ENCODE measurements around the gene MACROD1. TPM values are rescaled to one million over a fixed set of nuclear protein-coding genes. Genes with fewer than 3 reads are reported as not detected.

MACROD1 gene
- total and polyA plus RNA-seq, 2 donors (not counting 3 experiments of a cell fraction or from before 2014, with no cell fraction given) = 11.0 to 16.2 TPM

DNA sequence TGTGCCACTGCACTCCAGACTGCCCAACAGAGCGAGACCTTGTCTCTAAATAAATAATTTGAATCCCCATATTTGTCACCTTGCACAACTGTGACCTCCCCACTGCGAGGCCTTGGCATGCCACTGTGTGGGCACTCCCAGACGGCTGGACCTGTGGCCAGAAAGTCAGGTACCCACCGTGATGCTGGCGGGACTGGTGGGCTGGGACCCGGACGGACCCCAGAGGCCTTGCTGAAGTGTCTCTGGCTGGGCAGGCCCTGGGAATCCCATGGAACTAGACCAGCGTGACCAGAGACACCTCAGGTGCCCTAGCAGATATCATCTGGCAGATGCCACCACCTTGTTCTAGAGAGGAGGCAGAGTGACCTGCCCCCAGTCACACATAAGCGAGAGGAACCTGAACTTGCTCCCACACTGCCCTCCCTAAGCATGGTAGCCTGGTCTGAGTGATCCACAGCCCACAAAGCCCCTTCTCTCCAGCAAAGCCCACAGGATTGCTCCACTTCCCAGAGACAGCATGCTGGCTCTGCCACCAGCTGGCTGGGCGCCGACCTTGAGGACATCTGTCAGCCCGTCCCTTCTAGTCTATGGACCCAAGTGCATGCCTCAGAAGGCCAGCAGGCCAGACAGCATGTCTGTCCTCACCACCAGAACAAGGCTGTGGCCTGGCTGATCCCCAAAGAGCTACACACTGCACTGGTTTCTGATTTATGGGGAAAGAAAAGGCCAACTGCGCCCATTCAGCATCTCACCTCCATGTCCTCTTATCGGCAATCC is 9.5 kb downstream of the MACROD1 start:
- Histone ChIP-seq H2AFZ (ENCODE audit: low read depth, low read length) (no peak overlapping the region), H3K4me2 (ENCODE audit: insufficient read depth, low read length) (no peak overlapping the region), H3K4me3 (replicated peaks in 1 of 3; ENCODE audit: insufficient read depth in 1 of 3, low read depth in 1 of 3, low read length in 3 of 3) (no peak overlapping the region), H3K27ac (ENCODE audit: insufficient read depth, low read depth, low read length) (no peak overlapping the region), H3K4me1 (ENCODE audit: control insufficient read depth, extremely low read depth, insufficient read depth, low read length) (no peaks in the 10 kb centered on the region), H3K9me3 (replicated peaks; ENCODE audit: control insufficient read depth, insufficient read depth, low read length) (no peaks in the 10 kb centered on the region), H3K9me1 (replicated peaks; ENCODE audit: control insufficient read depth, extremely low read depth, insufficient read depth, low read length) (no peaks in the 10 kb centered on the region), H3K79me2 (ENCODE audit: control insufficient read depth, insufficient read depth, low read length) (peaks cover 2% of the 10 kb centered on the region), H3K9ac (replicated peaks; ENCODE audit: extremely low read depth, insufficient read depth, low read length) (no peak overlapping the region), H3K27me3 (ENCODE audit: control insufficient read depth in 2 of 2, insufficient read depth in 2 of 2, low read length in 2 of 2) (no peaks in the 10 kb centered on the region), H4K20me1 (replicated peaks; ENCODE audit: control insufficient read depth, extremely low read depth, insufficient read depth, low read length) (no peaks in the 10 kb centered on the region), H3K36me3 (ENCODE audit: control insufficient read depth in 2 of 2, extremely low read depth in 1 of 2, insufficient read depth in 2 of 2, low read length in 2 of 2) (no peaks in the 10 kb centered on the region)
- DNase-seq (ENCODE audit: low read depth, low spot score) = no peak
- FAIRE-seq = no peak
- dilution Hi-C loops (cut with MboI; ENCODE audit: extremely low pct_ligation_motif_present, low sequenced_read_pairs) = no loop called here
- intact Hi-C loops (cut with micrococcal nuclease) = no loop called here
- ChIA-PET CTCF (interaction anchor here (1.8 kb wide), 1 partner anchor 155 kb away, joined by 4 read pairs; no protein-coding TSS in a partner anchor), POLR2A (no interaction called here)
- TF ChIP-seq, protein P1, sequence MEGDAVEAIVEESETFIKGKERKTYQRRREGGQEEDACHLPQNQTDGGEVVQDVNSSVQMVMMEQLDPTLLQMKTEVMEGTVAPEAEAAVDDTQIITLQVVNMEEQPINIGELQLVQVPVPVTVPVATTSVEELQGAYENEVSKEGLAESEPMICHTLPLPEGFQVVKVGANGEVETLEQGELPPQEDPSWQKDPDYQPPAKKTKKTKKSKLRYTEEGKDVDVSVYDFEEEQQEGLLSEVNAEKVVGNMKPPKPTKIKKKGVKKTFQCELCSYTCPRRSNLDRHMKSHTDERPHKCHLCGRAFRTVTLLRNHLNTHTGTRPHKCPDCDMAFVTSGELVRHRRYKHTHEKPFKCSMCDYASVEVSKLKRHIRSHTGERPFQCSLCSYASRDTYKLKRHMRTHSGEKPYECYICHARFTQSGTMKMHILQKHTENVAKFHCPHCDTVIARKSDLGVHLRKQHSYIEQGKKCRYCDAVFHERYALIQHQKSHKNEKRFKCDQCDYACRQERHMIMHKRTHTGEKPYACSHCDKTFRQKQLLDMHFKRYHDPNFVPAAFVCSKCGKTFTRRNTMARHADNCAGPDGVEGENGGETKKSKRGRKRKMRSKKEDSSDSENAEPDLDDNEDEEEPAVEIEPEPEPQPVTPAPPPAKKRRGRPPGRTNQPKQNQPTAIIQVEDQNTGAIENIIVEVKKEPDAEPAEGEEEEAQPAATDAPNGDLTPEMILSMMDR (IDR thresholded peaks at IDR 0.05; ENCODE audit: extremely low read depth in 1 of 2, insufficient read depth in 1 of 2, low read depth in 1 of 2, low read length in 2 of 2) = no peak
- BruUV-seq (replicated peaks) = no TSS peak

DNA sequence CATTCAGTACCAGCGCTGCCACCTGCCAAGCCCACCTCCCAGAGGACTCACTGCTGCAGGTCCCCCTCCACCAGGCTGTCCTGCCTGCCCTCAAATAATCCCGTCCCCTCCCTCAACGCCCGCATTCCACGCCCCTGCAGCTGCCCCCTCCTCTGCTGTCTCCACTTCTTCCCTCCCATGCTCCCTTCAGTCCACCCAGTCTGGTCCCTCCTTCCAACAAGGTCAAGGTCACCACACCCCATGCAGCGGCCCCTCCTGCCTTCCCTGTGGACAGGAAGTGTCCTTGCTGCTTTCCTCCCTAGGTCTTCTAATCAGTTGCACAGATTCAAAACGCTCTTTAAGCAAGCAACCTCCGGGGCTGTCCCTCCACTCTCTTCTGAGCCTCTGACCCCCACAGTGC is 12.1 kb downstream of the MACROD1 start:
- no peak for FAIRE-seq
- dilution Hi-C loops (cut with MboI; ENCODE audit: extremely low pct_ligation_motif_present, low sequenced_read_pairs) = no loop called here
- intact Hi-C loops (cut with micrococcal nuclease) = no loop called here

More for the DNA sequence above, 12.1 kb downstream of the MACROD1 start:
- BruUV-seq (replicated peaks) = no TSS peak
- H3K36me3 ChIP-seq (ENCODE audit: control insufficient read depth in 2 of 2, extremely low read depth in 1 of 2, insufficient read depth in 2 of 2, low read length in 2 of 2) = no peaks in the 10 kb centered on the region
- no peak overlapping the region for H3K27ac ChIP-seq (ENCODE audit: insufficient read depth, low read depth, low read length)
- H3K27me3 ChIP-seq (ENCODE audit: control insufficient read depth in 2 of 2, insufficient read depth in 2 of 2, low read length in 2 of 2) = no peaks in the 10 kb centered on the region
- no peaks in the 10 kb centered on the region for H3K4me1 ChIP-seq (ENCODE audit: control insufficient read depth, extremely low read depth, insufficient read depth, low read length)
- ChIA-PET CTCF (interaction anchor here (1.2 to 5.0 kb wide), 2 partner anchors 38 to 152 kb away, joined by 3 to 162 read pairs; no protein-coding TSS in a partner anchor), POLR2A (no interaction called here)
- no peaks in the 10 kb centered on the region for H3K9me1 ChIP-seq (replicated peaks; ENCODE audit: control insufficient read depth, extremely low read depth, insufficient read depth, low read length)
- DNase-seq (ENCODE audit: low read depth, low spot score) = no peak
- TF ChIP-seq, protein P1 (IDR thresholded peaks at IDR 0.05; ENCODE audit: extremely low read depth in 1 of 2, insufficient read depth in 1 of 2, low read depth in 1 of 2, low read length in 2 of 2) = no peak
- TF ChIP-seq JUN (IDR thresholded peaks at IDR 0.05; ENCODE audit: borderline replicate concordance, insufficient read depth, insufficient read length, low read depth) (no peak), POLR2A (IDR thresholded peaks at IDR 0.05; ENCODE audit: low read depth, low read length) (no peak), MYC (IDR thresholded peaks at IDR 0.05; ENCODE audit: low read depth, low read length) (no peak), EZH2 (IDR thresholded peaks at IDR 0.05; ENCODE audit: borderline replicate concordance, low read depth, low read length, severe bottlenecking) (no peak), GATA2 (IDR thresholded peaks at IDR 0.05; ENCODE audit: insufficient read depth, insufficient read length, low read depth, low read length) (no peak), POLR2AphosphoS5 (IDR thresholded peaks at IDR 0.05; ENCODE audit: insufficient read depth, low read depth, low read length) (no peak), FOS (IDR thresholded peaks at IDR 0.05; ENCODE audit: borderline replicate concordance, insufficient read depth, low read length) (no peak)
- TF ChIP-seq, protein P2, sequence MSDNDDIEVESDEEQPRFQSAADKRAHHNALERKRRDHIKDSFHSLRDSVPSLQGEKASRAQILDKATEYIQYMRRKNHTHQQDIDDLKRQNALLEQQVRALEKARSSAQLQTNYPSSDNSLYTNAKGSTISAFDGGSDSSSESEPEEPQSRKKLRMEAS (IDR thresholded peaks at IDR 0.05; ENCODE audit: insufficient read depth, insufficient read length) = no peak
- H3K9ac ChIP-seq (replicated peaks; ENCODE audit: extremely low read depth, insufficient read depth, low read length) = no peak overlapping the region
- no peaks in the 10 kb centered on the region for H4K20me1 ChIP-seq (replicated peaks; ENCODE audit: control insufficient read depth, extremely low read depth, insufficient read depth, low read length)
- H3K4me2 ChIP-seq (ENCODE audit: insufficient read depth, low read length) = no peak overlapping the region
- no peak overlapping the region for H2AFZ ChIP-seq (ENCODE audit: low read depth, low read length)
- H3K4me3 ChIP-seq (replicated peaks in 1 of 3; ENCODE audit: insufficient read depth in 1 of 3, low read depth in 1 of 3, low read length in 3 of 3) = no peak overlapping the region
- no peaks in the 10 kb centered on the region for H3K9me3 ChIP-seq (replicated peaks; ENCODE audit: control insufficient read depth, insufficient read depth, low read length)
- H3K79me2 ChIP-seq (ENCODE audit: control insufficient read depth, insufficient read depth, low read length) = no peaks in the 10 kb centered on the region

Data from endothelial cell of umbilical vein (primary cell).